ENCODE data around the gene MEGF6.

MEGF6 gene

GRCh38 chr1:3455670-3456448 lies 155.4 kb downstream of the MEGF6 start:
- TF ChIP-seq POLR2A (IDR thresholded peaks at IDR 0.05; ENCODE audit: low read depth, low read length): no peak
- no peak for TF ChIP-seq POLR2AphosphoS5 (IDR thresholded peaks at IDR 0.05; ENCODE audit: low read depth, low read length)
- TF ChIP-seq TAF1 (IDR thresholded peaks at IDR 0.05; ENCODE audit: borderline replicate concordance, low read depth, low read length): no peak
- DNase-seq (ENCODE audit: insufficient read length) (no peak), FAIRE-seq (no peak)

- DNase-seq (ENCODE audit: insufficient read length): no peak
- TF ChIP-seq TAF1 (IDR thresholded peaks at IDR 0.05; ENCODE audit: borderline replicate concordance, low read depth, low read length) (no peak), POLR2AphosphoS5 (IDR thresholded peaks at IDR 0.05; ENCODE audit: low read depth, low read length) (no peak), POLR2A (IDR thresholded peaks at IDR 0.05; ENCODE audit: low read depth, low read length) (no peak)
- no peak for FAIRE-seq
Observed at GRCh38 chr1:3454811-3455618, 156.3 kb downstream of the MEGF6 start.

GRCh38 chr1:3453891-3454810 lies 157.2 kb downstream of the MEGF6 start, which contains the start of gene ARHGEF16:
TSS of gene ARHGEF16 (plus strand) at chr1:3454665. CDS start at chr1:3463085, 8,420 bp downstream.
- FAIRE-seq (no peak), DNase-seq (ENCODE audit: insufficient read length) (no peak)
- TF ChIP-seq POLR2AphosphoS5 (IDR thresholded peaks at IDR 0.05; ENCODE audit: low read depth, low read length): no peak
- no peak for TF ChIP-seq TAF1 (IDR thresholded peaks at IDR 0.05; ENCODE audit: borderline replicate concordance, low read depth, low read length)
- TF ChIP-seq POLR2A (IDR thresholded peaks at IDR 0.05; ENCODE audit: low read depth, low read length): no peak

GRCh38 chr1:3453203-3453761 lies 158.0 kb downstream of the MEGF6 start:
- TF ChIP-seq TAF1 (IDR thresholded peaks at IDR 0.05; ENCODE audit: borderline replicate concordance, low read depth, low read length) (no peak), POLR2A (IDR thresholded peaks at IDR 0.05; ENCODE audit: low read depth, low read length) (no peak), POLR2AphosphoS5 (IDR thresholded peaks at IDR 0.05; ENCODE audit: low read depth, low read length) (no peak)
- DNase-seq (ENCODE audit: insufficient read length) (peak; percentile 89), FAIRE-seq (no peak)

- TF ChIP-seq POLR2A (IDR thresholded peaks at IDR 0.05; ENCODE audit: low read depth, low read length) (no peak), POLR2AphosphoS5 (IDR thresholded peaks at IDR 0.05; ENCODE audit: low read depth, low read length) (no peak), TAF1 (IDR thresholded peaks at IDR 0.05; ENCODE audit: borderline replicate concordance, low read depth, low read length) (no peak)
- FAIRE-seq (no peak), DNase-seq (ENCODE audit: insufficient read length) (no peak)
Observed at GRCh38 chr1:3452866-3453175, 158.5 kb downstream of the MEGF6 start.

GRCh38 chr1:3451994-3452865 lies 159.1 kb downstream of the MEGF6 start:
- DNase-seq (ENCODE audit: insufficient read length) (no peak), FAIRE-seq (no peak)
- no peak for TF ChIP-seq POLR2AphosphoS5 (IDR thresholded peaks at IDR 0.05; ENCODE audit: low read depth, low read length)
- no peak for TF ChIP-seq POLR2A (IDR thresholded peaks at IDR 0.05; ENCODE audit: low read depth, low read length)
- TF ChIP-seq TAF1 (IDR thresholded peaks at IDR 0.05; ENCODE audit: borderline replicate concordance, low read depth, low read length): no peak

GRCh38 chr1:3450983-3451382 lies 160.3 kb downstream of the MEGF6 start:
- FAIRE-seq (no peak), DNase-seq (ENCODE audit: insufficient read length) (no peak)
- TF ChIP-seq TAF1 (IDR thresholded peaks at IDR 0.05; ENCODE audit: borderline replicate concordance, low read depth, low read length) (no peak), POLR2A (IDR thresholded peaks at IDR 0.05; ENCODE audit: low read depth, low read length) (no peak), POLR2AphosphoS5 (IDR thresholded peaks at IDR 0.05; ENCODE audit: low read depth, low read length) (no peak)

- TF ChIP-seq POLR2A (IDR thresholded peaks at IDR 0.05; ENCODE audit: low read depth, low read length) (no peak), TAF1 (IDR thresholded peaks at IDR 0.05; ENCODE audit: borderline replicate concordance, low read depth, low read length) (no peak), POLR2AphosphoS5 (IDR thresholded peaks at IDR 0.05; ENCODE audit: low read depth, low read length) (no peak)
- DNase-seq (ENCODE audit: insufficient read length): no peak
- FAIRE-seq: no peak
Observed at GRCh38 chr1:3450202-3450863, 161.0 kb downstream of the MEGF6 start.

- no peak for FAIRE-seq
- TF ChIP-seq POLR2AphosphoS5 (IDR thresholded peaks at IDR 0.05; ENCODE audit: low read depth, low read length) (no peak), TAF1 (IDR thresholded peaks at IDR 0.05; ENCODE audit: borderline replicate concordance, low read depth, low read length) (no peak), POLR2A (IDR thresholded peaks at IDR 0.05; ENCODE audit: low read depth, low read length) (no peak)
- DNase-seq (ENCODE audit: insufficient read length): no peak
Observed at GRCh38 chr1:3444736-3445135, 166.6 kb downstream of the MEGF6 start.
